ENCODE results near the gene SMARCA4.

SMARCA4 gene

DNA sequence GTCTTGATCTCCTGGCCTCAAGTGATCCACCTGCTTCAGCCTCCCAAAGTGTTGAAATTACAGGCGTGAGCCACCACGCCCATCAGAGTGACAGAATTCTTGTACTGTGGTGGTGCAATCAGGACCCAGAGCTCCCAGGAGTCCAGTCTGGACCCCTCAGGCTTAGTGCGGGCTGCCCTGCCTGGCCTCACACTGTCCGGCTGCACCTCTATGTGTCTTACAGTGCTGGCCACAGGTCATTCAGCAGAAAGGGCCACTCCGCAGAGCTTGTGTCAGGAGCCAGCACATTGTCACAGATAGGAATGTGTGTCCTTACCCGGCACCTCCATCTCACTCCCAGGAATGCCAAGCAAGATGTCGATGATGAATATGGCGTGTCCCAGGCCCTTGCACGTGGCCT lies 49.2 kb downstream of the SMARCA4 start:
- Histone ChIP-seq H3K27me3 (ENCODE audit: control insufficient read depth, insufficient read depth, low read length) (no peaks in the 10 kb centered on the region), H3K36me3 (ENCODE audit: control insufficient read depth, insufficient read depth, low read length) (peaks cover 17% of the 10 kb centered on the region)

DNA sequence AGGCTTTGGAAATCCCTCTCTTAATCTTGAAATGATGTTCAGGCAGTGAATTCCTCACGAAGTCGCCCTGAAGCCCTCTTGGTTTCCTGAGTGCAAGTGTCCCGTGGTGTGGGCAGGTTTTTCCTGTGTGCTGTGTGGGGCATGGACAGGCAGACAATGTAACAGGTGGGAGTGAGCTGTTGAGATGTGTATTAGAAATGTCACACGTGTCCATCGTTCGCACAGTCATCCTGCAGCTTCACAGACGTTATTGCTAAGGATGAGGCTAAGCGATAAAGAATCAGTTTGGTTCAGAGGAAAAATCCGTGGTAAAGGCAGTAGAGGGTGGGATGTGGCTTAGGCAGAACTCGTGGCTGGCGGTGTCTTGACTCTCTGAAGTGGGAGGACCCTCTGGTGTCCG lies 51.7 kb downstream of the SMARCA4 start:
- H3K9ac ChIP-seq (ENCODE audit: low read length): no peak overlapping the region
- no peaks in the 10 kb centered on the region for H3K27me3 ChIP-seq (ENCODE audit: control insufficient read depth, insufficient read depth, low read length)
- H3K4me3 ChIP-seq (ENCODE audit: low read length): no peak overlapping the region
- H3K4me1 ChIP-seq (ENCODE audit: control insufficient read depth, insufficient read depth, low read length): no peaks in the 10 kb centered on the region
- peaks cover 17% of the 10 kb centered on the region for H3K36me3 ChIP-seq (ENCODE audit: control insufficient read depth, insufficient read depth, low read length)
- H3K9me3 ChIP-seq (ENCODE audit: control insufficient read depth, low read length): no peaks in the 10 kb centered on the region

More for the DNA sequence above, 49.2 kb downstream of the SMARCA4 start:
- Histone ChIP-seq H3K9ac (ENCODE audit: low read length) (no peak overlapping the region), H3K4me3 (ENCODE audit: low read length) (no peak overlapping the region), H3K4me1 (ENCODE audit: control insufficient read depth, insufficient read depth, low read length) (no peaks in the 10 kb centered on the region), H3K9me3 (ENCODE audit: control insufficient read depth, low read length) (no peaks in the 10 kb centered on the region)

DNA sequence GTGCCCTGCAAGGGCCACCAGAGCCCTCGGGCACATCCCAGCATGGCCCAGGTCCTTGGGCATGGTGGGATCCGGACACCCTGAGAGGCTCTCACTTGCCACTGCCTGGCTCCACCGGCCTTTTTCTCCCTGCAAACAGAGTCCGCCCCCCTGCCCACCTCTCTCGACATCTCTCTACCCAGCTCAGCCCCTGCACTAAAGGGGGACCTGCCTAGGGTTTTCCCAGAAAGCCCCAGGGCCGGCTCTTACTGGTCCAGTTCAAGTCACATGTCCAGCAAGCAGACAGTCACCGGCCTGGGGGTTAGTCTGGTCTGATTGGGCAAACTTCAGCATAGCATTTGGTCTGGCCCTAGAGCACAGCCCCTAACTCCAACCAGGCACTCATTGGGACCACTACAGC lies 52.9 kb downstream of the SMARCA4 start:
- Histone ChIP-seq H3K9ac (ENCODE audit: low read length) (no peak overlapping the region), H3K4me3 (ENCODE audit: low read length) (no peak overlapping the region), H3K9me3 (ENCODE audit: control insufficient read depth, low read length) (no peaks in the 10 kb centered on the region), H3K36me3 (ENCODE audit: control insufficient read depth, insufficient read depth, low read length) (peaks cover 8% of the 10 kb centered on the region), H3K27me3 (ENCODE audit: control insufficient read depth, insufficient read depth, low read length) (no peaks in the 10 kb centered on the region), H3K4me1 (ENCODE audit: control insufficient read depth, insufficient read depth, low read length) (peaks cover 8% of the 10 kb centered on the region)

DNA sequence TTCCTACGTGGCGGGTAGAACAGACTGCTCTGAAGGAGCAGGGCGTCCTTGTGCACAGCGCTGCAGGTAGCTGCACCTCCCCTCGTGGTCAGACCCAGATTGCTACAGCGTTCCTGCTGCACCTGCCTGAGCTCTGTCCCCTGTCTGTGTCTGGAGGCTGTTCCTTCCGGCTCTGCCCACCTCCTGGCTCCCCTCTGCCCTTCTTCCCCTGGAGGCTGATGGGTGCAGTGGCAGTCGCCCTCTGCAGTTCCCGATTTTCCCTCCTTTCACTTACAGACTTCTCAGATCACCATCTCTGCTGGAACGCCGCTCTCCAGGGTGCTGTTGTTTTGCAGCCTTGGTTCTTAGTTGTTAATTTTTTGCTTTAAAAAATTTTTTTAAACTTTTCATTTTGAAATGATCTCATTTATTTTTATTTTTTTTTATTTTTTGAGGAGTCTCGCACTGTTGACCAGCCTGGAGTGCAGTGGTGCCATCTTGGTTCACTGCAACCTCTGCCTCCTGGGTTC lies 53.6 kb downstream of the SMARCA4 start:
- no peak overlapping the region for H3K9ac ChIP-seq (ENCODE audit: low read length)
- H3K9me3 ChIP-seq (ENCODE audit: control insufficient read depth, low read length): no peaks in the 10 kb centered on the region
- H3K36me3 ChIP-seq (ENCODE audit: control insufficient read depth, insufficient read depth, low read length): peaks cover 9% of the 10 kb centered on the region

DNA sequence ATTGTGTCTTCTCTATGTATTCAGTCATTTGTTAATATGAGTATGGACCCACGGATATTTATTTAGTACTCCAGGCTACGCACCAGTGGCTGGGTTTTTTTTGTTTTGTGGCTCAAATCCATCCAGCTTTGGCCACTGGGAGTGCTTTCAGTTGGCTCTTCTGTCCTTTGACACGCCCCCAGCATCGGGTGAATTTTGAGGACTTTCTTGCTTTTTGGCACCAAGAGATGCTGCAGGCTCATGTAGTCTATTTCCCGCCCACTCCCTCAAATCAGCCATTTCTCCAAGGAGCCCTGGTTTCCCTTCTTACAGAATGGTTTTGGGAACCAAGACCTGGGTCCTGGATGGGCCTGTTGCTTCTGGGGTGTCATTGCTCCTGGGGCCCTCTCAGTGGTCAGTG lies 55.8 kb downstream of the SMARCA4 start:
- Histone ChIP-seq H3K9me3 (ENCODE audit: control insufficient read depth, low read length) (no peaks in the 10 kb centered on the region), H3K9ac (ENCODE audit: low read length) (no peak overlapping the region), H3K27me3 (ENCODE audit: control insufficient read depth, insufficient read depth, low read length) (no peaks in the 10 kb centered on the region), H3K4me1 (ENCODE audit: control insufficient read depth, insufficient read depth, low read length) (peaks cover 8% of the 10 kb centered on the region), H3K36me3 (ENCODE audit: control insufficient read depth, insufficient read depth, low read length) (peaks cover 20% of the 10 kb centered on the region), H3K4me3 (ENCODE audit: low read length) (no peak overlapping the region)

More for the DNA sequence above, 53.6 kb downstream of the SMARCA4 start:
- Histone ChIP-seq H3K27me3 (ENCODE audit: control insufficient read depth, insufficient read depth, low read length) (no peaks in the 10 kb centered on the region), H3K4me3 (ENCODE audit: low read length) (no peak overlapping the region), H3K4me1 (ENCODE audit: control insufficient read depth, insufficient read depth, low read length) (peaks cover 8% of the 10 kb centered on the region)

DNA sequence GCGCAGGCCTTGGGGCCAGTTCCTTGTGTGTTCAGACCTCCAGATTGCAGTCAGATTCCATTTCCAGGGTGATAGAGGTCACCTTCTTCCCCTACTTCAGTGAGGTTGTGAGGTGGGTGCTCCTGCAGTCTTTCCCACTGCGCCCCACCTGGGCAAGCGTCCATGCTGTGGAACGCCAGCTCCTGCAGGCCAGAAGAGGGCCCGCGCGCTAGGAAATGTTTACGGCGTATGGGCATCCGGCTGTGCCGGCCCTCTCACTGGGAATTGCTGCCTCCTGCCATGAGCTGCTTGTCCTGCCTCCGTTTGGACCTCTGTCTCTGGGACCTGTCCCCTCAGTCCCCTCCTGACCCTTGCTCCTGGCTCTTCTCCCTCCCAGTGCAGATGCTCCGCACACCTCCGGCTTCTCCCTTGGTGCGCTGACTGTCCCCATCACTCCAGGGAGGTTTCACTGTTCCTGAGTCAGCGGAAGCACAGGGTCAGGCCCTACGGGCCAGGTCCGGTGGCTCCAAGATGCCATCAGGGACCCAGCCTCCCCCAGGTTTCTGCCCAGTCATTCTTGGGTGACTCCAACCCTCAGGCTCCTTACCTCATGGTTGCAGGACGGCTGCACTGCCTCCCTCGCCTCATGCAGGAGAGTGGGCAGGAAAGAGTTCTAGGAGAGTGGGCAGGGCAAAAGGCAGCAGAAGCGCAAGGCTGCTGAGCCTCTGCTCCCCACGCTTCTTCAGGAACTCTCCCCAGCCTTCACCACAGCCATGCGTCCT lies 56.6 kb downstream of the SMARCA4 start:
- H3K36me3 ChIP-seq (ENCODE audit: control insufficient read depth, insufficient read depth, low read length): peaks cover 26% of the 10 kb centered on the region

GRCh38 chr19:11018179-11018578 lies 57.3 kb downstream of the SMARCA4 start:
- no peaks in the 10 kb centered on the region for H3K9me3 ChIP-seq (ENCODE audit: control insufficient read depth, low read length)
- H3K36me3 ChIP-seq (ENCODE audit: control insufficient read depth, insufficient read depth, low read length): peaks cover 27% of the 10 kb centered on the region
- peaks cover 8% of the 10 kb centered on the region for H3K4me1 ChIP-seq (ENCODE audit: control insufficient read depth, insufficient read depth, low read length)
- no peak overlapping the region for H3K9ac ChIP-seq (ENCODE audit: low read length)
- H3K27me3 ChIP-seq (ENCODE audit: control insufficient read depth, insufficient read depth, low read length): no peaks in the 10 kb centered on the region
- no peak overlapping the region for H3K4me3 ChIP-seq (ENCODE audit: low read length)

More for the DNA sequence above, 56.6 kb downstream of the SMARCA4 start:
- Histone ChIP-seq H3K27me3 (ENCODE audit: control insufficient read depth, insufficient read depth, low read length) (no peaks in the 10 kb centered on the region), H3K4me1 (ENCODE audit: control insufficient read depth, insufficient read depth, low read length) (peaks cover 8% of the 10 kb centered on the region), H3K9ac (ENCODE audit: low read length) (no peak overlapping the region), H3K9me3 (ENCODE audit: control insufficient read depth, low read length) (no peaks in the 10 kb centered on the region), H3K4me3 (ENCODE audit: low read length) (no peak overlapping the region)

GRCh38 chr19:11018763-11019162 lies 57.9 kb downstream of the SMARCA4 start:
- Histone ChIP-seq H3K4me3 (ENCODE audit: low read length) (no peak overlapping the region), H3K9me3 (ENCODE audit: control insufficient read depth, low read length) (no peaks in the 10 kb centered on the region), H3K27me3 (ENCODE audit: control insufficient read depth, insufficient read depth, low read length) (no peaks in the 10 kb centered on the region), H3K9ac (ENCODE audit: low read length) (no peak overlapping the region), H3K36me3 (ENCODE audit: control insufficient read depth, insufficient read depth, low read length) (peaks cover 21% of the 10 kb centered on the region), H3K4me1 (ENCODE audit: control insufficient read depth, insufficient read depth, low read length) (peaks cover 8% of the 10 kb centered on the region)

- Histone ChIP-seq H3K4me3 (ENCODE audit: low read length) (no peak overlapping the region), H3K27me3 (ENCODE audit: control insufficient read depth, insufficient read depth, low read length) (no peaks in the 10 kb centered on the region), H3K9me3 (ENCODE audit: control insufficient read depth, low read length) (no peaks in the 10 kb centered on the region), H3K4me1 (ENCODE audit: control insufficient read depth, insufficient read depth, low read length) (peaks cover 8% of the 10 kb centered on the region), H3K36me3 (ENCODE audit: control insufficient read depth, insufficient read depth, low read length) (peaks cover 23% of the 10 kb centered on the region), H3K9ac (ENCODE audit: low read length) (no peak overlapping the region)
Observed at GRCh38 chr19:11019262-11019661, 58.4 kb downstream of the SMARCA4 start.

DNA sequence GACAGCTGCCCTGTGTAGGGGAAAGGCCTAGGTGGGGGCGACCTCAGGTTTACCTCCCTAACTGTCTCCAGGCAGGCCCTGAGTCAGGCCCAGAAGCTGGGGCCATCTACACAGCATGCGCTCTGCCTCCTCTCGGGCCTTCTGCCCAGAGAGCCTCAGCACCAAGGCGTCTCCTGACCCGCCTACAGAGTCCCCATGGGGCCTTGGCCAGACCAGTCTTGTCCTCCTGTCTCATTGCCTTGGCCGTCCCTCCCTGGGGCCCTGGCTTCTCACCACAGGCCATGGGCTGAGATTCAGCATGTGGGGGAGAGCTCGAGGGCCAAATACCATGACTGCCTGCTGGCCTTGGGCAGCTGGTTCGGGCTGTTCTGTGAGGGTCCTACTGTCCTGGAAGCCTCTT lies 59.0 kb downstream of the SMARCA4 start:
- Histone ChIP-seq H3K9me3 (ENCODE audit: control insufficient read depth, low read length) (no peaks in the 10 kb centered on the region), H3K9ac (ENCODE audit: low read length) (no peak overlapping the region), H3K27me3 (ENCODE audit: control insufficient read depth, insufficient read depth, low read length) (no peaks in the 10 kb centered on the region), H3K4me3 (ENCODE audit: low read length) (no peak overlapping the region), H3K36me3 (ENCODE audit: control insufficient read depth, insufficient read depth, low read length) (peaks cover 26% of the 10 kb centered on the region), H3K4me1 (ENCODE audit: control insufficient read depth, insufficient read depth, low read length) (peaks cover 8% of the 10 kb centered on the region)

GRCh38 chr19:11020423-11020822 lies 59.6 kb downstream of the SMARCA4 start:
- Histone ChIP-seq H3K4me3 (ENCODE audit: low read length) (no peak overlapping the region), H3K9ac (ENCODE audit: low read length) (no peak overlapping the region), H3K36me3 (ENCODE audit: control insufficient read depth, insufficient read depth, low read length) (peaks cover 26% of the 10 kb centered on the region), H3K9me3 (ENCODE audit: control insufficient read depth, low read length) (no peaks in the 10 kb centered on the region), H3K4me1 (ENCODE audit: control insufficient read depth, insufficient read depth, low read length) (peaks cover 8% of the 10 kb centered on the region), H3K27me3 (ENCODE audit: control insufficient read depth, insufficient read depth, low read length) (no peaks in the 10 kb centered on the region)

DNA sequence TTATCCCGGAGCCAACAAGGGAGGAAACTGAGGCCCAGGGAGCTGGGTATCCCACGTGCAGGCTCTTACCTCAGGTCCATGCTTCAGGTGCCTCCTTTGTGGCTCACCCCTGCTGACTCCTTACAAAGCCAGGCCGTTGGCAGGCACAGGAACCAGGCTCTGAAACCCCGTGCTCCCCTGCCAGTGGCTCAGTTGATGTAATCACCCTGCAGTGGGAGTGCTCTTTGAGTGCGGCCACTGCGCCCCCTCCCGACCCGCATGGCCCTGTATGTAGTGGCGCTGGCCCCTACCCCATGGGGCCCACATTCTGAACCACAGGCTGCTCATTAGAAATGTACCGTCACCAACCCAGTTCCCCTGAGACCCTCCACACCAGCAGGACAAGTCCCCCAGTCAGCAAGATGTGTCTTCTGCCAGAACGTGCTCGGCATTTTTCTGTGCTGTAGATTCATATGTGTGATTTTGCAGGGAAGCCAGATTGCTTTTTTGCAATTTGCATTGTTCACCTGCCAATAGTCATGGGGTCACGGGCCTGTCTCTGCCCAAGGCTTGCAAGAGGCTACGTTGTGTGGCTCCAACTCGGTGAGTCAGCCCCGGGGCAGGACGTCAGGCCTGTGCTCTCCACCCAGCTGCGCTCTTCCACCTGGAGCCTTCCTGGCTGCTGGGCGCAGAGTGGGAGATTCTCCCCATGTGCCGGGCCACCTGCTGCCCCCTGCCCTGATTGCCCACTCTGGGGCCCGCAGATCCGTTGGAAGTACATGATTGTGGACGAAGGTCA lies 60.3 kb downstream of the SMARCA4 start:
- H3K4me3 ChIP-seq (ENCODE audit: low read length): no peak overlapping the region
- H3K27me3 ChIP-seq (ENCODE audit: control insufficient read depth, insufficient read depth, low read length): no peaks in the 10 kb centered on the region
- no peaks in the 10 kb centered on the region for H3K9me3 ChIP-seq (ENCODE audit: control insufficient read depth, low read length)
- no peak overlapping the region for H3K9ac ChIP-seq (ENCODE audit: low read length)
- H3K4me1 ChIP-seq (ENCODE audit: control insufficient read depth, insufficient read depth, low read length): peaks cover 8% of the 10 kb centered on the region
- peaks cover 26% of the 10 kb centered on the region for H3K36me3 ChIP-seq (ENCODE audit: control insufficient read depth, insufficient read depth, low read length)
